ENCODE results near the gene SULT1A2.
A peak's percentile ranks its signal among the peaks of the same experiment; 100 is the strongest.
"Not testable (repeated sequence)": the region's sequence is repeated elsewhere in the genome, so short reads cannot be mapped to it uniquely, and the experiment has no call there.

SULT1A2 gene

GRCh38 chr16:28596840-28597691 lies at the start of gene SULT1A2:
Gene SULT1A2, minus strand, starts transcription at chr16:28597050. Its CDS starts 1,120 bp downstream, at chr16:28595930.
- H3K9ac ChIP-seq (ENCODE audit: low read length): no peak within 1 kb of the TSS
- no peaks in the 10 kb centered on the region for H3K27me3 ChIP-seq (replicated peaks; ENCODE audit: insufficient read depth, low read length)
- H3K4me2 ChIP-seq (ENCODE audit: low read depth, low read length): no peak within 1 kb of the TSS
- H3K9me3 ChIP-seq (replicated peaks; ENCODE audit: insufficient read depth, low read length): no peaks in the 10 kb centered on the region
- H3K4me3 ChIP-seq (ENCODE audit: low read length): no peak within 1 kb of the TSS
- DNase-seq: no peak
- H3K79me2 ChIP-seq (ENCODE audit: low read length): no peaks in the 10 kb centered on the region
- no peaks in the 10 kb centered on the region for H4K20me1 ChIP-seq (ENCODE audit: insufficient read depth, low read length)
- H3F3A ChIP-seq (ENCODE audit: insufficient read depth, low read length): no peaks in the 10 kb centered on the region
- TF ChIP-seq EZH2phosphoT487 (IDR thresholded peaks at IDR 0.05; ENCODE audit: low read length): no peak
- TF ChIP-seq CTCF (IDR thresholded peaks at IDR 0.05; ENCODE audit: low read length): no peak
- no peak for TF ChIP-seq EZH2 (optimal IDR thresholded peaks at IDR 0.05; ENCODE audit: low read depth, low read length)
- no peaks in the 10 kb centered on the region for H3K9me2 ChIP-seq (replicated peaks; ENCODE audit: insufficient read depth, low read length)
- no peak within 1 kb of the TSS for H3K27ac ChIP-seq (ENCODE audit: low read length)
- no peaks in the 10 kb centered on the region for H3K36me3 ChIP-seq (replicated peaks; ENCODE audit: insufficient read depth, low read length)
- no peaks in the 10 kb centered on the region for H3K4me1 ChIP-seq (ENCODE audit: low read length)
- no peak within 1 kb of the TSS for H2AFZ ChIP-seq (ENCODE audit: low read length)

- not testable (repeated sequence) for H3K9me2 ChIP-seq (replicated peaks; ENCODE audit: insufficient read depth, low read length); H3K4me3 ChIP-seq (ENCODE audit: low read length); H3K79me2 ChIP-seq (ENCODE audit: low read length); H3K9ac ChIP-seq (ENCODE audit: low read length); H3K9me3 ChIP-seq (replicated peaks; ENCODE audit: insufficient read depth, low read length); H3F3A ChIP-seq (ENCODE audit: insufficient read depth, low read length); H3K27ac ChIP-seq (ENCODE audit: low read length); H3K4me2 ChIP-seq (ENCODE audit: low read depth, low read length); H2AFZ ChIP-seq (ENCODE audit: low read length); H3K36me3 ChIP-seq (replicated peaks; ENCODE audit: insufficient read depth, low read length); H3K4me1 ChIP-seq (ENCODE audit: low read length); H3K27me3 ChIP-seq (replicated peaks; ENCODE audit: insufficient read depth, low read length); H4K20me1 ChIP-seq (ENCODE audit: insufficient read depth, low read length)
- peak; percentile 58 for DNase-seq
These were observed 43.1 kb upstream of the SULT1A2 start for GRCh38 chr16:28639959-28640358.

- not testable (repeated sequence) for H3F3A ChIP-seq (ENCODE audit: insufficient read depth, low read length); H3K9ac ChIP-seq (ENCODE audit: low read length); H3K9me2 ChIP-seq (replicated peaks; ENCODE audit: insufficient read depth, low read length); H3K4me2 ChIP-seq (ENCODE audit: low read depth, low read length); H3K27me3 ChIP-seq (replicated peaks; ENCODE audit: insufficient read depth, low read length); H3K36me3 ChIP-seq (replicated peaks; ENCODE audit: insufficient read depth, low read length); H4K20me1 ChIP-seq (ENCODE audit: insufficient read depth, low read length); H3K79me2 ChIP-seq (ENCODE audit: low read length); DNase-seq; H2AFZ ChIP-seq (ENCODE audit: low read length); H3K4me1 ChIP-seq (ENCODE audit: low read length); H3K27ac ChIP-seq (ENCODE audit: low read length); H3K9me3 ChIP-seq (replicated peaks; ENCODE audit: insufficient read depth, low read length); H3K4me3 ChIP-seq (ENCODE audit: low read length)
These were observed 41.5 kb upstream of the SULT1A2 start for GRCh38 chr16:28638359-28638758.

GRCh38 chr16:28637765-28638164 lies 40.9 kb upstream of the SULT1A2 start, which contains the start of gene NPIPB8:
Gene NPIPB8, plus strand, starts transcription at chr16:28638065. Its CDS starts 296 bp downstream, at chr16:28638361.
- H4K20me1 ChIP-seq (ENCODE audit: insufficient read depth, low read length); H3K9me3 ChIP-seq (replicated peaks; ENCODE audit: insufficient read depth, low read length); H3K4me2 ChIP-seq (ENCODE audit: low read depth, low read length); H3F3A ChIP-seq (ENCODE audit: insufficient read depth, low read length); H3K9me2 ChIP-seq (replicated peaks; ENCODE audit: insufficient read depth, low read length); H3K4me3 ChIP-seq (ENCODE audit: low read length); H2AFZ ChIP-seq (ENCODE audit: low read length); H3K9ac ChIP-seq (ENCODE audit: low read length); H3K36me3 ChIP-seq (replicated peaks; ENCODE audit: insufficient read depth, low read length); H3K27me3 ChIP-seq (replicated peaks; ENCODE audit: insufficient read depth, low read length); H3K4me1 ChIP-seq (ENCODE audit: low read length); DNase-seq; H3K79me2 ChIP-seq (ENCODE audit: low read length); H3K27ac ChIP-seq (ENCODE audit: low read length): not testable (repeated sequence)

GRCh38 chr16:28636093-28636823 lies 39.4 kb upstream of the SULT1A2 start:
- H3K9me3 ChIP-seq (replicated peaks; ENCODE audit: insufficient read depth, low read length); H3F3A ChIP-seq (ENCODE audit: insufficient read depth, low read length); H3K4me2 ChIP-seq (ENCODE audit: low read depth, low read length); H3K79me2 ChIP-seq (ENCODE audit: low read length); H3K4me3 ChIP-seq (ENCODE audit: low read length); H3K27me3 ChIP-seq (replicated peaks; ENCODE audit: insufficient read depth, low read length); DNase-seq; H3K4me1 ChIP-seq (ENCODE audit: low read length); H4K20me1 ChIP-seq (ENCODE audit: insufficient read depth, low read length); H3K36me3 ChIP-seq (replicated peaks; ENCODE audit: insufficient read depth, low read length); H3K9ac ChIP-seq (ENCODE audit: low read length); H3K9me2 ChIP-seq (replicated peaks; ENCODE audit: insufficient read depth, low read length); H3K27ac ChIP-seq (ENCODE audit: low read length); H2AFZ ChIP-seq (ENCODE audit: low read length): not testable (repeated sequence)

- not testable (repeated sequence) for H3K9ac ChIP-seq (ENCODE audit: low read length); H3K27ac ChIP-seq (ENCODE audit: low read length); H3K4me2 ChIP-seq (ENCODE audit: low read depth, low read length); H3K4me3 ChIP-seq (ENCODE audit: low read length); H3K9me3 ChIP-seq (replicated peaks; ENCODE audit: insufficient read depth, low read length); DNase-seq; H3K4me1 ChIP-seq (ENCODE audit: low read length); H3K9me2 ChIP-seq (replicated peaks; ENCODE audit: insufficient read depth, low read length); H2AFZ ChIP-seq (ENCODE audit: low read length); H3K27me3 ChIP-seq (replicated peaks; ENCODE audit: insufficient read depth, low read length); H3K36me3 ChIP-seq (replicated peaks; ENCODE audit: insufficient read depth, low read length); H4K20me1 ChIP-seq (ENCODE audit: insufficient read depth, low read length); H3F3A ChIP-seq (ENCODE audit: insufficient read depth, low read length); H3K79me2 ChIP-seq (ENCODE audit: low read length)
These were observed 34.1 kb upstream of the SULT1A2 start for GRCh38 chr16:28630905-28631304.
